Measurements from ENCODE around the gene CD248.
A peak's percentile ranks its signal among the peaks of the same experiment; 100 is the strongest.

CD248 gene

GRCh38 chr11:66268952-66269905 lies 47.6 kb downstream of the CD248 start:
- no peak for DNase-seq

DNA sequence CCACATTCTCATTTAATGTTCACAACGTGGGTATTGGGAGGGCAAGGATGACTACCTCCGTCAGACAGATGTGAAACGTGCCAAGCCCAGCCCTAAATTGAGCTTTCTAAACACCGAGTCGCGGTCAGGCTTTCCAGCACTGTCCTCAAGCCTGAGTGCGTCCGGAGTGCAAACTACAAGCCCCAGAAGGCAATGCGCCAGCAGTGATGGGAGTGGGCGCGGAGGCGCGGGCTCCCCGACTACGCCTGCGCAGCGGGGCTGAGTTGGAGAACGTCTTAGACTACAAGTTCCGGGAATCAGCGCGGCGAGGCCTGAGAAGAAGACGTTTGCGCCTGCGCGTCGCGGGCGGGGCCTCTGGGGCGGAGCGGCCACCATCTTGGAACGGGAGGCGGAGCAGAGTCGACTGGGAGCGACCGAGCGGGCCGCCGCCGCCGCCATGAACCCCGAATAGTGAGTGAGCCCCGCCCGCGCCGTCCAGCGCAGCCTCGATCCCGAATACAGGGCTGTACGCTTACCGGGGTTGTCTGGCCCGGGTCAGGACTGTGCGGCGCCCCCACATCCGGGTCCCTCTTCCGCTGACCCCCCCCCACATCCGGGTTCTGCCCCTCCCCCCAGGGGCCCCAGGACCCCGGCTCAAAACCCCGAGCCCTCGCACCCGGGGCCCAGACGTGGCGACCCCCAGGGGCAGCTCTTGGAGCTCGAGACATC lies 48.4 kb downstream of the CD248 start, which contains the start of gene RAB1B:
RAB1B (plus strand) TSS at position 396 of the 708 bp plus-strand sequence; CDS start at position 437, 41 bp downstream.
- peak; percentile 99 to 100 for DNase-seq

GRCh38 chr11:66267379-66268243 lies 49.2 kb downstream of the CD248 start:
- DNase-seq: peak; percentile 78 to 89

- DNase-seq: no peak
Observed at GRCh38 chr11:66267039-66267378, 49.8 kb downstream of the CD248 start.

DNA sequence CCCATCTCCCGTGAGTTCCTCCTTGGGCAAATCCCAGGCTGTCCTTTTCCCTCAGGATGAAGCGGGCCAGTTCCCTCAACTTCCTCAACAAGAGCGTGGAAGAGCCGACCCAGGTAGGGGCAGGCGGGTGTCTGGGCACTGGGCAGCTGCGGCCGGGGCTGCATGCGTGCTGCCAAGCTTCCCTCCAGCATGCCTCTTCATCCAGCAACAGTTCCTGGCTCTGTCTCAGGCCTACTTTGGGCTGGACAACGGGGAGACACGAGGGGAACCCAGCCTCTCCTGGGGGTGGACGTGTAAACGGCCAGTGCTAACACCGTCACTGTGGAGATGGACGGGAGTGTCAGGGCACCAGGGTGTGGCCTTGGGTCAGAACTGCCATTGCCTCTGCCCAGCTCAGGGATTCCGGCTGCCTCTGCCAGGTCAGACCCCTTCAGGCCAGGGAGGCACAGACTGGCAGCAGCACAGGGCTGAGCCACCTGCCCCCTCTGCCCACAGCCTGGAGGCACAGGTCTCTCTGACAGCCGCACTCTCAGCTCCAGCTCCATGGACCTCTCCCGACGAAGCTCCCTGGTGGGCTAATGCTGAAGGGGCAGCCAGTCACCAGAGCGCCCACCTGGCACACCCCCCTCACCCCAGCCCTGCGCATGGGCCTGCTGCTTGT lies 50.3 kb downstream of the CD248 start:
- DNase-seq: no peak

GRCh38 chr11:66265531-66266377 lies 51.1 kb downstream of the CD248 start:
- DNase-seq: no peak

GRCh38 chr11:66264914-66265313 lies 51.9 kb downstream of the CD248 start:
- DNase-seq: peak in 1 of 2 experiments; percentile 30
